Activated gamma-delta T cell treated with anti-CD3 and anti-CD28 coated beads, Interleukin-2, amount 50 U/mL, for 16 hours (primary cell): ENCODE data around the gene WDR82.
A peak's percentile ranks its signal among the peaks of the same experiment; 100 is the strongest.

Experiments used
- DNase-seq: peaks from one replicate; pipeline ENCODE4 v3.0.0-alpha.2; 2020; ENCODE audit warnings: low read depth

WDR82 gene

GRCh38 chr3:52256622-52257021, 21.8 kb downstream of the WDR82 start:
- DNase-seq = no peak

GRCh38 chr3:52256159-52256558, 22.3 kb downstream of the WDR82 start:
- no peak for DNase-seq

GRCh38 chr3:52254608-52255007, 23.8 kb downstream of the WDR82 start:
- no peak for DNase-seq

GRCh38 chr3:52253314-52254304, 24.8 kb downstream of the WDR82 start:
- peak; percentile 83 for DNase-seq

GRCh38 chr3:52250122-52250521, 28.3 kb downstream of the WDR82 start:
- no peak for DNase-seq

GRCh38 chr3:52249683-52250082, 28.8 kb downstream of the WDR82 start:
- DNase-seq = no peak

GRCh38 chr3:52248816-52249547, 29.5 kb downstream of the WDR82 start:
- DNase-seq = no peak

- no peak for DNase-seq
These were observed 30.3 kb downstream of the WDR82 start for GRCh38 chr3:52248165-52248541.

GRCh38 chr3:52247409-52248164, 30.9 kb downstream of the WDR82 start:
- no peak for DNase-seq

- no peak for DNase-seq
These were observed 31.6 kb downstream of the WDR82 start for GRCh38 chr3:52246728-52247408.

GRCh38 chr3:52246264-52246620, 32.2 kb downstream of the WDR82 start:
- DNase-seq = no peak

GRCh38 chr3:52245322-52246263, 32.9 kb downstream of the WDR82 start, which contains the start of gene PPM1M:
PPM1M (plus strand) TSS chr3:52245759; CDS start chr3:52245825, 66 bp downstream.
- peak; percentile 51 for DNase-seq

- DNase-seq = no peak
These were observed 34.4 kb downstream of the WDR82 start for GRCh38 chr3:52243791-52244628.

- DNase-seq = no peak
These were observed 36.4 kb downstream of the WDR82 start for GRCh38 chr3:52242039-52242438.

GRCh38 chr3:52240886-52241370, 37.5 kb downstream of the WDR82 start:
- no peak for DNase-seq

GRCh38 chr3:52240059-52240885, 38.2 kb downstream of the WDR82 start:
- DNase-seq = peak; percentile 42

GRCh38 chr3:52238761-52239701, 39.4 kb downstream of the WDR82 start, which contains the start of gene TWF2:
TWF2 (minus strand) TSS chr3:52239158; CDS start chr3:52239016, 142 bp downstream.
- peak; percentile 80 for DNase-seq
